K562 (cell line): ENCODE data around the gene TAF4. TPM values are rescaled to one million over a fixed set of nuclear protein-coding genes. Genes with fewer than 3 reads are reported as not detected.

Source experiments
- ATAC-seq: fragments of 200-7000 bp; cut with Tn5 transposase; 3 replicates; pipeline ENCODE4 v1.9.1; 2020; ENCODE audit warnings: moderate library complexity
- BruUV-seq: library from RNA; stranded (reverse); fragments of 400-500 nt; replicated peaks from 2 replicates; lab custom pipeline; 2021; lab: Mats Ljungman, UMichigan
- CTCF ChIA-PET: fragments of 300-600 bp; formaldehyde crosslinking; extraction: SDS; loops from one replicate; lab custom pipeline; 2021; ENCODE audit warnings: low intra/inter-chr PET ratio; lab: Yijun Ruan, JAX
- POLR2A ChIA-PET: fragments of 300-600, 350-650 bp; sonication (Branson Sonifier 250); formaldehyde crosslinking; extraction: SDS; loops from one replicate; lab custom pipeline; 2021; ENCODE audit warnings: antibody characterized with exemption, inconsistent platforms; lab: Yijun Ruan, JAX
- DNase-seq, 4 experiments: peaks; one replicate each; pipeline versions ENCODE4 v3.0.0 to v3.0.0-alpha.2; 2011 to 2018; ENCODE audit warnings: low spot score in 3 of 4, mixed read lengths in 3 of 4; ENCODE audit errors: extremely low read depth in 1 of 4
- FAIRE-seq: peaks from 2 replicates; lab custom pipeline; 2011; peaks lifted over from hg19 to GRCh38; lab: Jason Lieb, UNC
- H2AFZ ChIP-seq: 2 replicates; pipeline ENCODE4 v1.6.0; 2011; ENCODE audit warnings: low read depth, low read length, control low read depth, inconsistent platforms
- H3K27ac ChIP-seq: fragments of 200-600 bp; 3 replicates; pipeline ENCODE4 v1.8.0; 2011; ENCODE audit warnings: low read depth, mild to moderate bottlenecking, control low read depth, inconsistent platforms, low read length, moderate library complexity, mixed read lengths; ENCODE audit errors: extremely low read depth
- H3K27me3 ChIP-seq, 2 experiments: fragments of 300-600 bp in 1 of 2; 2 replicates in 1 of 2; 3 replicates in 1 of 2; pipeline versions ENCODE4 v1.6.0 to v1.8.0; 2011; ENCODE audit warnings: inconsistent platforms in 2 of 2, low read length in 2 of 2, mild to moderate bottlenecking in 1 of 2, mixed read lengths in 1 of 2, moderate library complexity in 1 of 2; ENCODE audit not compliant: control insufficient read depth in 2 of 2, insufficient read depth in 2 of 2
- H3K36me3 ChIP-seq: fragments of 300-600 bp; 3 replicates; pipeline ENCODE4 v1.8.0; 2011; ENCODE audit warnings: mild to moderate bottlenecking, low read length, inconsistent platforms; ENCODE audit not compliant: control insufficient read depth, insufficient read depth
- H3K4me1 ChIP-seq, 2 experiments: fragments of 200-600 bp in 1 of 2; replicated peaks in 1 of 2; 2 replicates in 1 of 2; 3 replicates in 1 of 2; pipeline versions ENCODE4 v1.5.1 to v1.8.0; 2011; ENCODE audit warnings: inconsistent platforms in 2 of 2, low read length in 2 of 2, mild to moderate bottlenecking in 1 of 2, mixed read lengths in 1 of 2, moderate library complexity in 1 of 2; ENCODE audit not compliant: control insufficient read depth in 2 of 2, insufficient read depth in 2 of 2
- H3K4me2 ChIP-seq: 2 replicates; pipeline ENCODE4 v1.6.1; 2011; ENCODE audit warnings: low read length, control low read depth, inconsistent platforms, mixed read lengths; ENCODE audit not compliant: insufficient read depth
- H3K4me3 ChIP-seq: fragments of 200-600 bp; sonication (generic), shearing (Covaris generic); 2 replicates; pipeline ENCODE4 v1.5.1; 2016; ENCODE audit warnings: control low read depth, inconsistent platforms
- H3K79me2 ChIP-seq: fragments of 200-600 bp; 3 replicates; pipeline ENCODE4 v1.8.0; 2011; ENCODE audit warnings: low read length, inconsistent platforms; ENCODE audit not compliant: control insufficient read depth, insufficient read depth
- H3K9ac ChIP-seq, 2 experiments: 2 replicates each; pipeline versions ENCODE4 v1.6.0 to v1.6.1; 2011; ENCODE audit warnings: low read depth in 2 of 2, low read length in 2 of 2, control low read depth in 1 of 2, inconsistent platforms in 1 of 2, mild to moderate bottlenecking in 1 of 2, mixed read lengths in 1 of 2; ENCODE audit not compliant: insufficient read depth in 1 of 2
- H3K9me1 ChIP-seq: one replicate; pipeline ENCODE4 v1.6.0; 2011; ENCODE audit warnings: inconsistent platforms, mild to moderate bottlenecking, low read length, moderate library complexity; ENCODE audit not compliant: control insufficient read depth, insufficient read depth
- H3K9me3 ChIP-seq: replicated peaks from 2 replicates; pipeline ENCODE4 v1.5.1; 2011; ENCODE audit warnings: low read depth, low read length, inconsistent platforms; ENCODE audit not compliant: control insufficient read depth, insufficient read depth
- H4K20me1 ChIP-seq: replicated peaks from 2 replicates; pipeline ENCODE4 v1.6.1; 2011; ENCODE audit warnings: low read length, inconsistent platforms, mixed read lengths; ENCODE audit not compliant: control insufficient read depth, insufficient read depth
- BACH1 ChIP-seq: fragments of 200-800 bp; sonication (Bioruptor generic); IDR thresholded peaks from 2 replicates; pipeline ENCODE4 v1.6.1; 2016; ENCODE audit warnings: missing genetic modification characterization, missing compliant biosample characterization
- FOS ChIP-seq: IDR thresholded peaks from 3 replicates; pipeline ENCODE4 v1.6.1; 2011; ENCODE audit not compliant: insufficient read length; ENCODE audit errors: extremely low read depth
- FOSL1 ChIP-seq: fragments of 200-800 bp; sonication (Bioruptor generic); conservative IDR thresholded peaks from 2 replicates; pipeline ENCODE4 v1.6.1; 2016; ENCODE audit warnings: missing genetic modification characterization, missing compliant biosample characterization
- MEF2D ChIP-seq: conservative IDR thresholded peaks from 2 replicates; pipeline ENCODE4 v1.6.1; 2016; ENCODE audit warnings: low read depth, missing genetic modification characterization, missing compliant biosample characterization
- NFE2L1 ChIP-seq: fragments of 450-650 bp; IDR thresholded peaks from 2 replicates; pipeline ENCODE4 v1.6.1; 2016; ENCODE audit warnings: missing genetic modification characterization, low read depth, mild to moderate bottlenecking, missing compliant biosample characterization, moderate library complexity, borderline replicate concordance
- PHB ChIP-seq: fragments of 250-450 bp; sonication (Bioruptor Pico); IDR thresholded peaks from 2 replicates; pipeline ENCODE4 v1.5.0; 2021
- PHF8 ChIP-seq: fragments of 200-600 bp; sonication (generic); IDR thresholded peaks from 2 replicates; pipeline ENCODE4 v1.6.1; 2012; ENCODE audit warnings: mixed run types, mild to moderate bottlenecking, inconsistent platforms, low read length, moderate library complexity, borderline replicate concordance
- PKNOX1 ChIP-seq: fragments of 450-650 bp; IDR thresholded peaks from 2 replicates; pipeline ENCODE4 v1.6.1; 2016
- POLR2G ChIP-seq: fragments of 200-400 bp; formaldehyde crosslinking; IDR thresholded peaks from 2 replicates; pipeline ENCODE4 v1.6.1; 2017; ENCODE audit warnings: low read depth, mild to moderate bottlenecking, antibody characterized with exemption, low read length, moderate library complexity
- RFX5 ChIP-seq: IDR thresholded peaks from 2 replicates; pipeline ENCODE4 v1.6.1; 2011; ENCODE audit warnings: low read depth, mild to moderate bottlenecking, improper control_type of control experiment, low read length
- SMARCA5 ChIP-seq: fragments of 450-650 bp; IDR thresholded peaks from 2 replicates; pipeline ENCODE4 v1.6.1; 2016
- XRCC4 ChIP-seq: IDR thresholded peaks from one replicate; pipeline ENCODE4 v1.6.1; 2011; ENCODE audit not compliant: insufficient read depth, insufficient read length; ENCODE audit errors: extremely low read depth
- ZBTB43 ChIP-seq: sonication (generic); formaldehyde crosslinking; IDR thresholded peaks from 2 replicates; pipeline ENCODE4 v1.8.0; 2023; ENCODE audit warnings: mild to moderate bottlenecking, missing genetic modification reagents
- WGBS: fragments of 100-300 bp; shearing (Covaris generic); methylation state at CpG from one replicate; pipeline ENCODE4 v1.1.6; 2016; ENCODE audit warnings: low coverage, mixed read lengths; ENCODE audit not compliant: insufficient coverage; ENCODE audit errors: missing lambda C conversion rate; 5-methylcytosine and 5-hydroxymethylcytosine counted together
- in situ Hi-C: fragments of 300-500 bp; cut with MboI; formaldehyde crosslinking; loops from 4 replicates; pipeline ENCODE4 v1.15.0; 2018; ENCODE audit warnings: inconsistent platforms, mixed read lengths
- intact Hi-C: fragments of 100-400 bp; cut with micrococcal nuclease; formaldehyde crosslinking; loops from 2 replicates; pipeline ENCODE4 v1.14.2; 2022
- polyA plus RNA-seq, 8 experiments: library from polyadenylated mRNA; depleted of rRNA in 4 of 8; stranded (reverse) in 5 of 8; unstranded in 3 of 8; fragments of >200 nt; fragmentation: Nextera tagmentation in 2 of 8; fragmentation: Illumina TruSeq in 1 of 8; extraction: Ambion mirVana in 2 of 8; extraction: Trizol in 1 of 8; gene quantifications; 2 replicates each; pipeline versions ENCODE4 v1.2.1 to v1.2.3, GENCODE V29; 2011 to 2014; ENCODE audit warnings: inconsistent platforms in 1 of 8, missing spikeins in 1 of 8
- total RNA-seq, 7 experiments: library from RNA; depleted of rRNA in 6 of 7; stranded (reverse); fragments of >200 nt in 6 of 7; fragmentation: Illumina TruSeq in 2 of 7; extraction: Trizol in 2 of 7; gene quantifications; 2 replicates each; pipeline versions ENCODE4 v1.2.1 to v1.2.3, GENCODE V29; 2011 to 2021; ENCODE audit warnings: low replicate concordance in 1 of 7
- TF ChIP-seq, protein P1 (sequence below): IDR thresholded peaks from 2 replicates; pipeline ENCODE4 v1.6.1; 2011; ENCODE audit not compliant: insufficient read length; ENCODE audit errors: extremely low read depth
- TF ChIP-seq, protein P2 (sequence below): fragments of 450-650 bp; IDR thresholded peaks from 2 replicates; pipeline ENCODE4 v1.7.1; 2018; ENCODE audit warnings: mild to moderate bottlenecking, low read depth; ENCODE audit not compliant: partially characterized antibody

Gene TAF4
- total and polyA plus RNA-seq, 9 of the 15 experiments (the other 6 are each of a cell fraction or from before 2014, with no cell fraction given): 0.44 to 28.3 (median 5.6) TPM

DNA sequence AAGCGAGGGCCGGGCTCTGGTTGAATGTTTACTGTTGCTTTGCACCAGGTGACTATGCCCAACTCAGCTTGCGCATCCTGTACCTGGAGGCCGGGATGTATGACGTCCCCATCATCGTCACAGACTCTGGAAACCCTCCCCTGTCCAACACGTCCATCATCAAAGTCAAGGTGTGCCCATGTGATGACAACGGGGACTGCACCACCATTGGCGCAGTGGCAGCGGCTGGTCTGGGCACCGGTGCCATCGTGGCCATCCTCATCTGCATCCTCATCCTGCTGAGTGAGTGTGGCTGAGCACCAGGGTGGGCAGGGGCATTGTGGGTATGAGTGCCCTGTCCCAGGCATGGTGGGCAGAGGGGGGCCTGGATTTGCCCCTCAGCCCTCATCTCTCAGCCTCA, 136.1 kb downstream of the TAF4 start:
- Histone ChIP-seq H3K27me3 (peaks cover 23 to 80% of the 10 kb centered on the region in 2 experiments), H3K27ac (no peak overlapping the region), H3K36me3 (no peaks in the 10 kb centered on the region), H2AFZ (no peak overlapping the region), H3K9ac (no peak overlapping the region), H3K9me1 (no peaks in the 10 kb centered on the region), H3K4me2 (no peak overlapping the region), H3K4me3 (no peak overlapping the region), H4K20me1 (no peaks in the 10 kb centered on the region; the same call in none of the 2 replicates), H3K4me1 (peaks cover 0 to 34% of the 10 kb centered on the region in 2 experiments; a peak in 2 of 5 replicates), H3K9me3 (no peaks in the 10 kb centered on the region; the same call in 1 of the 2 replicates), H3K79me2 (no peaks in the 10 kb centered on the region)
- in situ Hi-C loops: no loop called here
- intact Hi-C loops: no loop called here
- DNase-seq (no peak), ATAC-seq (no peak), FAIRE-seq (no peak)
- no TSS peak for BruUV-seq
- POLR2A ChIA-PET: no interaction called here
- WGBS: 12% methylated on average over 12 of the region's 12 CpGs
- CTCF ChIA-PET: no interaction called here
- TF ChIP-seq NFE2L1 (tag): no peak
- TF ChIP-seq PKNOX1: no peak
- no peak for TF ChIP-seq XRCC4
- no peak for TF ChIP-seq PHF8
- no peak for TF ChIP-seq MEF2D (tag)
- TF ChIP-seq POLR2G: no peak
- TF ChIP-seq ZBTB43 (CRISPR knock-in tag): no peak
- no peak for TF ChIP-seq SMARCA5
- no peak for TF ChIP-seq FOSL1 (tag)
- no peak for TF ChIP-seq PHB (CRISPR knock-in tag)
- TF ChIP-seq RFX5: no peak
- no peak for TF ChIP-seq FOS
- no peak for TF ChIP-seq BACH1 (tag)
- TF ChIP-seq, protein P1, sequence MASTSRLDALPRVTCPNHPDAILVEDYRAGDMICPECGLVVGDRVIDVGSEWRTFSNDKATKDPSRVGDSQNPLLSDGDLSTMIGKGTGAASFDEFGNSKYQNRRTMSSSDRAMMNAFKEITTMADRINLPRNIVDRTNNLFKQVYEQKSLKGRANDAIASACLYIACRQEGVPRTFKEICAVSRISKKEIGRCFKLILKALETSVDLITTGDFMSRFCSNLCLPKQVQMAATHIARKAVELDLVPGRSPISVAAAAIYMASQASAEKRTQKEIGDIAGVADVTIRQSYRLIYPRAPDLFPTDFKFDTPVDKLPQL: no peak
- TF ChIP-seq, protein P2, sequence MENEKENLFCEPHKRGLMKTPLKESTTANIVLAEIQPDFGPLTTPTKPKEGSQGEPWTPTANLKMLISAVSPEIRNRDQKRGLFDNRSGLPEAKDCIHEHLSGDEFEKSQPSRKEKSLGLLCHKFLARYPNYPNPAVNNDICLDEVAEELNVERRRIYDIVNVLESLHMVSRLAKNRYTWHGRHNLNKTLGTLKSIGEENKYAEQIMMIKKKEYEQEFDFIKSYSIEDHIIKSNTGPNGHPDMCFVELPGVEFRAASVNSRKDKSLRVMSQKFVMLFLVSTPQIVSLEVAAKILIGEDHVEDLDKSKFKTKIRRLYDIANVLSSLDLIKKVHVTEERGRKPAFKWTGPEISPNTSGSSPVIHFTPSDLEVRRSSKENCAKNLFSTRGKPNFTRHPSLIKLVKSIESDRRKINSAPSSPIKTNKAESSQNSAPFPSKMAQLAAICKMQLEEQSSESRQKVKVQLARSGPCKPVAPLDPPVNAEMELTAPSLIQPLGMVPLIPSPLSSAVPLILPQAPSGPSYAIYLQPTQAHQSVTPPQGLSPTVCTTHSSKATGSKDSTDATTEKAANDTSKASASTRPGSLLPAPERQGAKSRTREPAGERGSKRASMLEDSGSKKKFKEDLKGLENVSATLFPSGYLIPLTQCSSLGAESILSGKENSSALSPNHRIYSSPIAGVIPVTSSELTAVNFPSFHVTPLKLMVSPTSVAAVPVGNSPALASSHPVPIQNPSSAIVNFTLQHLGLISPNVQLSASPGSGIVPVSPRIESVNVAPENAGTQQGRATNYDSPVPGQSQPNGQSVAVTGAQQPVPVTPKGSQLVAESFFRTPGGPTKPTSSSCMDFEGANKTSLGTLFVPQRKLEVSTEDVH: no peak
